Measurements from ENCODE around the gene SMAD9. TPM values are rescaled to one million over a fixed set of nuclear protein-coding genes. Genes with fewer than 3 reads are reported as not detected.

SMAD9 gene
- 6.7 TPM for polyA plus RNA-seq (2013, experiment 1 of 2; ENCODE audit: insufficient read length)
- polyA plus RNA-seq (2013, experiment 2 of 2; ENCODE audit: insufficient read length), result 6.4 TPM

DNA sequence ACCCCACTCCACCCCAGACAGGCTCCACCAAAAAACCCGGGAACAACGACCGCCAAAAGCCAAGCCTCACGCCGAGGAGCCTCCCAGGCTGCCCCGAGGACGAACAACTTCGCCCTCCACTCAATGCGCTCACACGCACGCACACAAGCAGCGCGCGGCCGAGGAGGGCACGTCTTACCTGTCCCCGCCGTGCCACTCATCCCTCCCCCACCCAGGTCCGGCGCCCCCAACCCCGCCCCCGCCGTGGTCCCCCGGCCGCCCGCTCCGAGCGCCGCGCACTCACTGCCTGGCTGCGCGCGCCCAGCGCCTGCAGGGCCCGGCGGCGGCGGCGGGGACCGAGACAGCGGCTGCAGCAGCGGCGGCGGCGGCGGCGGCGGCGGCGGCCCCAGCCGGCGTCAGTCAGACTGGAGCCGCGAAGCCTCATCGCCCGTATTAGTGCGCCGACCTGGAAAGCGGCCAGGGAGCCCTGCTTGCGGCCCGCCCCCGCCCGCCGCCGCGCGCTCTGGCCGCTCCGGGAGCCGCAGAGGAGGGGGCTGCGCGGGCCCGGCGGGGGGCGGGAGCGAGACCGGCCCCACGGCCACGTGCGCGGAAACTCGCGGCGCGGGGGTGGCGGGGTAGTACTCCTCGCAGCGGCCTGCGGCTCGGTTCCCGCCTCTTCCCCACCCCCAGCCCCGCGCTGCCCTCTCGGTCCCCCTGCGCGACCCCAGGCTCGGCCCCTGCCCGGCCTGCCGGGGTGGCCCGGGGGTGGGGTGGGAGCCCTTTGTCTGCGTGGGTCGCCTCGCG lies at the start of gene SMAD9:
SMAD9 (minus strand) TSS at position 406 of the 783 bp plus-strand sequence. CDS start 40,549 bp downstream, outside the sequence.
- DNase-seq, result peak; percentile 79

DNA sequence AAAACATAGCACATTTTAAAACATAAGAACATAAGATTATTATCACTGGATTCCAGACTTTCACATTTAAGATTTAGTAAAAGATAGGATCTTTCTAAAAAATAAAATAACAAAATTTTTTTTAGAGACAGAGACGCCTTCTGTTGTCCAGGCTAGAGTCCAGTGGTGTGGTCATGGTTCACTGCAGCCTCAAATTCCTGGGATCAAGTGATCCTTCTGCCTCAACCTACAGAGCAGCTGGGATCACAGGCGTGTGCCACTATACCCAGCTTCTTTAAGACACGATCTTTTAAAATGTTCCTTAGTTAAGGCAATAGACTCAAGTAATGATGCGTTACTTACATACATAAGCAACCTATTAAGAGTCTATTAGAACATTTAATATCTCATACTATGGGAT lies 46.4 kb upstream of the SMAD9 start:
- DNase-seq, result no peak

DNA sequence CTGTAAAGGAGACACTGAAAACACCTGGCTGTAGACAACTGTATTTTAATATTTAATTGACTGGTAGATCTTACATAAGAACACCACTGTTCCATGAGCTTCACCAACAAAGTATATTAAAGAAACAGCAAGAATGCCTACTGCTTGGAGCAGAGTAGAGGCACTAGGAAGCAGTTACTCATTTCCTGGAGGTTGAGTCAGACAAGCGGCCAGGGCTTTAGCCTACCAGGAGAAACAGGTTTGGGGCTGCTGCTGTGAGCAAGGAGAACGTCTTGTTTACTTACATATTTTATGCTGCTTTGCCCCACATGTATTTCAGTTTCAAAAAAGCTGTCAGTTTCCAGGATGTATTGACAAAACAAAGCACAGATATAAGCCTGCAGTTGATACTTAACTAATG lies 45.7 kb upstream of the SMAD9 start:
- peak; percentile 64 for DNase-seq

DNA sequence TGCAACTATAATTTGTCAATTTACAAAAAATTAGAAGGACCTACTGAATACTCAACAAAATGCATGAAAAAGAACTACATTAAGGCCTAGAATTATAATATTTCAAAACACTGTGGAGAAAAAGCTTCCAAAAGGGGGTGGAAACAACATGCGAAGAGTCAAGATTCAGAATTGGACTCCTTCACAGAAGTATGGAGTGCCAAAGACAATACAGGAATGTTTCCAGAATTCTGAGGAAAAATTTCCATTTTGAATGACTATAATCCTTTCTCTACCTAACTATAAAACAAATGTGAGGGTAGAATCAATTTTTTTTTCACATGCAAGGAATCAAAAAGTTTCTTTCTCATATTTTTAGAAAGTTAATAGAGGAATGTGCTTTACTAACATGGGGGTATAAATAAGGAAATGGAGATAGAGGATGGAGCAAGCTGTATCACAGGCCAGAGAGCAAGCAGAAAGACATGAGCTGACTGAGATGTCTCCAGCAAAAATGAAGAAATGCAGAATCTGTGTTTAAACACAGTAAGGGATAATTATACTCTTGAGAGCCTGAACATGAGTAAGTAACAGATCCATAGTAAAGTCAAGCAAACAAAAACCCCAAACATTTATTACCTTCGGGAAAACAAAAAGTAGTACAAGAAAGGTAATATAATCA lies 39.5 kb upstream of the SMAD9 start:
- no peak for DNase-seq

DNA sequence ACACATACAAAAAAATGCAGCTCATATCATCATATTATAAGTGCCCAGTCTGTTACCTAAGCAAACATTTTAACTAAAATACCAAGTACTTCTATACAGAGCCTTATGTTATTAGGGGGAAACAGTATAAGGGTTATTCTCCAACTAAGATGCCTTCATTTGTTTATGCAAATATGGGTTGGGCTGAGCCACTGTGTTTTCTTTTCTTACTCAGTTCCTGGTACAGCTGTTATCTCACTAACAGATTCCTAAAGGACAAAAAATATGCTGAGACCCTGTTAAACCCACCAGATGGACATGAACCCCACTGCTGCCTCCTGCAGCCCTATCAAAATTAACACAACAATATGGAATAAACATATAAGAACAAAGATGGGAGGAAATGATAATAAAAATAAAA lies 34.5 kb upstream of the SMAD9 start:
- DNase-seq, result no peak

DNA sequence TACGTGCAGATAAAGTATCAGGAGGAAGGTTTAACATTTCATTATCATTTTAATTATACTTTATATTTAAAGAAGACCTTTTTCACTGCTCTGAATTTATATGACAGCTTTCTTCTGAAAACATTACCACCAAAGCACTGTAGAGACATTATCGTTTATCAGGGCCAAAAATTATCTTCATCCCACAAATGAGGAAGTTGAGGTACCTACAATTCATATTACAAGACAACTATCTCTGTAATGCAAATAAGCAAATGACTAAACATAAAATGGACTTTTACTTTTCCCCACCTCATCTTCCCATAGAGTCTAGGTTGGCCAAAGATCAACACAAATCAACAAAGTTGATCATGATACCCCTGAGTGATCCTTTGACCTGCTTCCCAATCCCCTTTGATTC lies 30.9 kb upstream of the SMAD9 start:
- no peak for DNase-seq

DNA sequence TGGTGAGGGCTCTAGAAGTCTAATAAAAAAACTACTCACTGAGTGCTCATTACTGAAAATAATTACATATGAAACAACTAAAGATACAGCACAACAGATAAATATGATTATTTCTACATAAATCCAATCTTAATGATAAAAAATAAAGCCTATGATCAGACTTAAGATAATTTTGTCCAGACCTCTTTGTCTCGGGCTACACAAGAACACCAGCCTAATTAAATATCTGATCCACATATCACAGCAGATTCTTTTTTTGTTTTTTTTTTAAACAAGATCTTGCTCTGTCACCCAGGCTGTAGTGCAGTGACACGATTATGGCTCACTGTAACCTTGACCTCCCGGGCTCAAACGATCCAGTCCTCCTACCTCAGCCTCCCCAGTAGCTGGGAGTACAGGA lies 30.3 kb upstream of the SMAD9 start:
- no peak for DNase-seq

DNA sequence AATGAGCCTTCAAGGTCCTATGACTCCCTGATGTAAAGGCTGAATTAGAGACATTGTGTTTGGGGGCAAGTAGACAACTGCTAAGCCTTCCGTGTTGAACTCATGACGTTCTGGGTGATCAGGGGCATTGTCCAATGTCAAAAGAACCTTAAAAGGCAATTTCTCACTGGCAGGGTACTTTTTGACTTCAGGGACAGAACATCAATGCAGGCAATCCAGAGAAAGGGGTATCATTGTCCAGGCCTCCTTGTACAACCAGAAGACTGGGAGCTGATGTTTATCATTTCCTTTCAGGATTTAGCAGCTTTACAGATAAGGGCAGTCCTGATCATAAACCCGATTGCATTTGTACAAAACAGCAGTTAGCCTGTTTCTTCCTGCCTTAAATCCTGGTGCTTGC lies 25.0 kb upstream of the SMAD9 start:
- no peak for DNase-seq

DNA sequence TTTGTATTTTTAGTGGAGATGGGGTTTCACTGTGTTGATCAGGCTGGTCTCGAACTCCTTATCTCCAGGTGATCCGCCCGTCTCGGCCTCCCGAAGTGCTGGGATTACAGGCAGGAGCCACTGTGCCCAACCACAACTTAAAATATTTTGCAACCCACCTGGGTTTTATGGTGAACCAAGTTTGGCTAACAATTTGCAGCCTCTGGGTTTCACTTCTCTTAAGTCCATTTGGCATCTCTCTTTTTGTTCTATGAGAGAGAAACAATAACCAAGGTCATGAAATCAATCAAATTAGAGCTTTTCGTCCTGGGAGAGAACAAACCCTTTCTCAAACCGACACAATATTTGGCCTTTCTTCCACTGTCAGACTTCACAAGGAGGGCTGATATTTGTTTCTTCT lies 5.6 kb upstream of the SMAD9 start:
- no peak for DNase-seq

DNA sequence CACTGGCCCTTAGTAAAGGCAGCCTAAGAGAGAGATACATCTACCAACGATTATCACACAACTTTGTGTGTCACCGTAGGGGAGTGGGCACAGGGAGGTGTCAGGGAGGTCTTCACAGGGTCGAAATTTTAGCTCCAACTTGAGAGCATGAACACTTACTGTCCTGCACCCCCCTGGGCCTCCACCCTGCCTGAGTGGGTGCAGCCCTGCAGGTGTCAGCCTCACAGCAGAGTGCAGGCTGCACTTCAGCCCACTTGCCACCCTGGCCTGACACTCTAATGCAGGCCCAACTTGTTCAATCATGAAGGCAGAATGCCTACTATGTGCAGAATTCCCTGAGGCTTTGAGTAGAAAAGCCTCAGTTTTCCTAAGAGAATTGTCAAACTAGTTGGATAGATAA lies 4.0 kb upstream of the SMAD9 start:
- DNase-seq, result no peak

DNA sequence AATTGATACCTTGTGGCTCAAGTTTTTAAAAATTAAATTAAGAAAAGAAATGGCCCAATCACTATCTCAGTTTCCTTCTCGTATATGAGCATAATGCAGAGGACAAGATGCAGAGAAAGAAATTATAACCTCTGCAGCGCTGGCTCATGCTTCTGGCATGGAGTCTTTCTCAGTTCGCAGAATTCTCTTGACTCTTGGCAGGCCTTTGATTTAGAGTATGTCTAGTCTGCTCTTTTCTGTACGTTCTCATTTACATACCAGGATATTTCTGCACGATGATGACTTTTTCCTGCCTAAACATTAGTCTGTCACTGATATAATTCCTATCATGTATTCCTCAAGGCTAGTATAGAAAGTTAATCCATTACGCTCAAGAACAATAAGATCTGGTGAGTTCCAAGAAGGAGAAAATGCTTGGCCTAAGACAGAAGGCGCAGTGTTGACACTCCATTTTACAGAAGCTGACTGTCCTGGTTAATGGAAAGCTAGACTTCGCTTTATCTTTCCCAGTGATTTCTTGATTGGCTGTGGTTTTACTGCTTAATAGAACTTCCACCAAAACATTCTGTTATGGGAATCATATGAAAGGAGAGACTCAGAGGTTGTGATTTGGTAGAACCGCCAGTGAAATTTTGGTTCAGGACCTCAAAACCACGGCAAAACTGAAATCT lies 1.7 kb upstream of the SMAD9 start:
- peak; percentile 41 for DNase-seq

DNA sequence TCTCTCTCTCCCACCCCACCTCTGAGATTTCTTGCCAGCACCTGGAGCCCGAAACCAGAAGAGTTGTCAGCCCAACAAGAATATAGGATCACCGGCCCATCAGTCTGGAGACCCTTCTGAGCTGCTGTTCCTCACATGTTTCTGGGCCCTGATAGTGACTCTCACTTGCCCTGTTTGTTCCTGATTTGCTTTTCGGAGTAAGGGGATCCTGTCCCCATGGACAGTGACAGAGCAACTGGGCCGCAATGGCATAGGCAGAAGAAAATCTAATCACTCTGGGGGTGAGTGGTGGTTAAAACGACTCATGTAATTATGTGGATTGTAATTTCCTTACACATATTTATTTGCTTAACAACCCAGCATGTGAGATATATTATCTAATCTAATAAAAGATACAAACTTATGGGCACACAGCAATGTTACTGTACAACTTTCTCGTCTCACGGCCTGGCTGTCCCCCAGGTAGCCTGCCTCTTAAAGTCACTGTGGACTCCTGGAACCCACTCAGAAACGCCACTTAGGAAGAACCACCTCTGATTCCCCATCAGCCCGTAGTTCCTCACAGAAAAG lies 663 bp upstream of the SMAD9 start:
- DNase-seq, result no peak

DNA sequence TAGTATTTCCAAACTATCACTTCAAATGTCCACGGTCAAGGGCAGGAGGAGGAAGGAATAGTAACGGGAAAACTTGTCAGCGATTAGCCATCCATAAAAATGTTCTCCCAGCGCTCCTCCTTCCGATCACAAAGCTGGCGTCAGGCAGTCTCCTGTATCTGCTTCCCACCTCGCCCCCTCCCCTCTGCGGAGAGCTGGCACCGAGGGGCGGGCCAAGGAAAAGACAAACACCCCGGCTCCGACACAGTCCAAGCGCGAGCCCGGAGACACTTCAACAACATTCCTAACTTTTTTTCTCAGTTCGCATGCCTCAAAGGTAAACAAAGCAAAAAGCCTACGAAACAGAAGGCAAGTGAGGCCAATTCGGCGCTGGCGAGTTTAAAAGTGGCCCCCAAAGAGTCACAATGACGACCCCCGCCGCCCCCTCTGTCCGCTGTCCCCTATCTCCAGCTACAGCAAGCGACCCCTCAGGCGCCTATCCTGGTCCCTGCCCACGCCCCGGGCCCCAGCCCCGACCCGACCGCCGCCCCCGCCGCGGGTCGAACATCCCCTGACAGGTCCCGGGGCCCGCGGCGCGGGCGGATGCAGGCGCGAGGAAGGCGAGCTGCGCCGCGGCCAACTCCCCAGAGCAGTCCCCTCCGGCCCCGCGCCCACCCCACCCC lies 736 bp downstream of the SMAD9 start:
- DNase-seq, result peak; percentile 25

DNA sequence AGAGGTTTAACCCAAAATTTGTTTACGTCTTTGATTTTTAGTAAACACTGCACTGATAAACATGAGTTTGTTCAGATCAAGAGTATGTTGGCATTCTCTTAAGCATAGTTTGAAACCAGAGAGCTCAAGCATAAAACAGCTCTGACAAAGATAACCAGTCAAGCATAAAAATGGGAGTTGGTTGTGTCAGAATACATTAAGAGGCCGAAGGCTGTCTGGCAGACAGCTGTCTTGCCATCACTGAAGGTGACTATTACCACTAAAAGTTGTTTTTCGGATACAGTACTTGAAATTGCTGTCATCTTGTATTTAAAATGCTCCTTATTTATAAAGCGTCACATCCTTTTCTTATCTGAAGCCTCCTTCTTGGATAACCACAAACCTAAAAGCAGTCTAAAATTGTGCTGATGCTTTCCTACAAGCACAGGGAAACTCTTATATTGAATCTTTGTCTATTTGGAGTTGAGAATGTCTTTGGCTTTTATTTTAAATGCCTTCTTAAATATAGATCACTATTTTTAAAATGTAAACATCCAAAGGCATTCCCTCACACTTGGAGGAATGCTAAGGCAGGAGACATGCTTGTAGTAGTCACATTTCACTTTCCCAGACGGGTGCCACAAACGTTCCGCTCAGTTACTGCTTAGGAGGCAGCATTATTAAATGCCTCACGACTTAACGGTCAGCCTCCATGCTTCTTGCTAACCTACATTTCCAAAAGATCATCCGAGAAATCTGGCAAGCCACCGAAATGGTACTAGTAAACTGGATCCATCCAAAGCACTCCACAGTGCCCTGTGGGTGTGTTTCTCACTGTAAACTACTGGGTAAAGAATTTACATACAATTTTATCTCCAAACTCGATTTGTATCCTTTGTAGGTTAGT lies 1.5 kb downstream of the SMAD9 start:
- DNase-seq, result peak; percentile 27

DNA sequence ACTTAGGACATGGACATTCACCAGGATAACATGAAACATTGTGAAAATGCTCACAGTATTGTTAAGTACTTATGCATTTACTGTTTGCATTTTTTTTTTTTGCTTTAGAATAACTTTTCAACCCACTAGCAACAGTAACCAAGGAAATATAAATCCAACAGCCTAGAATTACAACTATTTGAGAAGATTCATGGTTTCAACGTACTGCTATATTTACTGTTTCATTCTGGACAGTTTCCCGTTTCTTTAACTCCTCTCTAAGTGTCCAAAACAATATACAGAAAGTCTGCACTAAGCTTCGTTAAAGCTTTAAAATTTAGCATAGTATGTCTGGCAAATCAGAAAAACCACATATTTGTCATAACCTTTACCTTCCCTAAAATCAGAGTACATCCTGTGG lies 2.7 kb downstream of the SMAD9 start:
- no peak for DNase-seq

DNA sequence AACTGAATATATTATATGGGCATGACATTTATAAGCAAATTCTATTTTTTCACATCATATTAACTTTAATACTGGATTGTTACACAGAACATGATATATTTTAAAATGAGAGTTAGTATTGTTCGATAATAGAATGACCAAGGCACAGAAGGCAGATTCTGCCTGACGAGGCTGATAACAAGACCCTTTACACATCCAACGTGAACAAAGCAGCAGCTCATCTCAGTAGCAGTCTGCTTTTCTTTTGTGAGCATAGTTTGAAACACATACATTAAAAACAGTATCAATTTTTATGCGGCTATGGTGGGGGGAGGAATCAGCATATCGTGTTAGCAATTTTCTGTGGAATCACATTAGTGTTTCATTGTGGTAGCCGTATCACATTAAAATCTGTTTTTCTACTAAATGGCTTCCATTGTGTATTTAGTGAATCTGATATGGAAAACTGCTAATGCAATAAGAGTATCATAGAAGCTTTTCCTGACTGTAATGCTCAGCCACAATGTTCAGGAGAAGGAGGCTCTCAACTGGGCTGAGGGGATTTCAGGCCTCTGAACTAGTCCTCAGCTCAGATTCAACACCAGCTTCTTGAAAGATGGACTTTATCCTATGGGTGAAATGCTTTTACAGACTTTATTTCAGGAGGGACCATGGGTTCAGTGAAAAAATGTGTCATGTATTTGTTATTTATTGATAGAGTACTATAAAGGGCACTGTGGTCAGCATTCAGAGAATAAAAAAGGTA lies 4.0 kb downstream of the SMAD9 start:
- no peak for DNase-seq

DNA sequence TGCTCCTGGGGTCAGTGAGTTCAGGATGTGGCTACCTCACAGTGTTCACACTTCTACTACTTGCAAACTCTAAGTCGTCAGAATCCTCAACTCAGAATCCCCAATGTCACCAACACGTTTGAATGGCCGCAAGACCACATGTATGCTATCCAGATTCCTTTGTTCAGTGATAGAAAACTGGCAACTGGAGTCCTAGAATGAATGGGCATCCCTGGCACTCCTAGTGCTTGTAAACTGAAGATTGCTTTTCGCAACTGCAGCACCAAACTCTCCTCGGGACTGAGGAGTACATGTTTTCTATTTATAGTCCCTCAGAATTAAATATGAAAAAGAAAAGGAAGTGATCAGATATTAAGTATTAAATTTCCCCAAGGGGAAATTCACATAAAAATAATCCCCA lies 4.9 kb downstream of the SMAD9 start:
- no peak for DNase-seq

DNA sequence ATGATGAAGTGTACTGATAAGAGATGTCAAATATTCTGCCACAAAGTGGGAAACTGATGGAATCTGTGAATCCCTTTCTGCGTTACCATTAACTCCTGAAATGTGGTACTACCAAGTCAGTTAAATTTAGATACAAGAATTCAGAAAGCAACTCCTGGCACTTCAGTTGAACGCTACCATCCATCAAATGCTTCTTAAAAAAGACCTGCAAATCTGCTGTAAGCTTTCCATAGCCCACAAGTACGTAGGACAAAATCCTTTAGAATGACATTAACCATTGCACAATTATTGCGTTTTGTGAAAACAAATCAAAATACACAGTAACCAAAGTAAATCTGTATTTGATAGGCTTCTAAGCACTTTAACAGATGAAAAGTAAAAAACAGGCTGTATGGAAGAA lies 5.4 kb downstream of the SMAD9 start:
- no peak for DNase-seq

DNA sequence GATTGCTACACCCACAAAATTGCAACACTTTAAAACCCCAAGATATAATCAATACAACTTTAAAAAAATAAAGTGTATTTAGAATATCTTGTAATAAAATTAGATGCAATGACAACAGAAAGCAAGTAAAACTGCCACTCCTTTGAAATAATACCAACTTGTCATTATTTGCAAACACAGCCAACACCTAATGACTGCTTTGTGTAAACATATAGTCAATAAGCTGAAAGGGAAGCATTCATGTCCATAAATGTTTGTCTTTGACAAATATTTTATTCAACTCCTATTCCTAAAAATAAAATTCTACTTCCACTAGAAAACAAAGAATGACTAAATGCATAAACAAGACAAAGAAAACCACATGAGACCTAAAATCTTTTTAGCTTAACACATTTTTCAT lies 6.6 kb downstream of the SMAD9 start:
- no peak for DNase-seq

DNA sequence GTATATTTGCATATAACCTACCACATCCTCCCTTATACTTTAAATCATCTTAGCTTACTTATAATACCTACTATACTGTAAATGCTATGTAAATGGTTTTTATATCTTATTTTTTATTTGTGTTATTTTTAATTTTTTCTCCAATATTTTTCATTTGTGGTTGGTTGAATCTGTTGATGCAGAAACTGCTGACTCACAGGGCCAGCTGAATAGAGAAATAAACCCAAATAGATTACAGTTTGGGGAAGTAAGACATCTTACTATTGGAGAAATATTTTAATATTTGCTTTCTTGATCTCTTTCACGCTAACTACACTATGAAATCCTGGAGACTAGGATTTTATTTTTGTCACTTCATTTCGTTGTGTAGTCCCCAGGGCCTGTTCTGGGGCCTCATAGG lies 7.1 kb downstream of the SMAD9 start:
- DNase-seq, result no peak

DNA sequence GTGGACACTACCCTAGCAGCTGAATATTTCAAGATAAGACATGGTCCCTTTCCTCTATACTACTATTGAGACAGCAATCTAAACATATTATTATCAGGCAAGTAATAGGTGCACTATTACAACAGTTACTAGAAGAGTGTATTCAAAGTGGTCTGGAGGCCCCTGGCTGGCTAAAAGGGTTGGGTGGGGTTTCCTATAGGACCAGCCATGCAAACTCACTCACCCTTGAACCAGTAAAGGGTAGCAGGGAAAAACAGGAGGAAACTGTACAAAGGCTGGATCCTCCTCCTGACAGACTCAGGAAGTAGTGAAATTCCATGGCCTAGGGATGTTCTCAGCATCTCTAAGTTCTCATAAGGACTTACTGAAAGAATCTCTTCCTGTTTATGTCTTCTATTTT lies 7.7 kb downstream of the SMAD9 start:
- DNase-seq, result no peak
